Measurements from ENCODE around the gene ZNF362.

- TF ChIP-seq EZH2 (conservative IDR thresholded peaks at IDR 0.05; ENCODE audit: low read depth, low read length), result no peak
- TF ChIP-seq TFE3 (CRISPR knock-in tag; IDR thresholded peaks at IDR 0.05), result no peak
Measured at GRCh38 chr1:33316601-33317000, 60.3 kb downstream of the ZNF362 start.

Data from HepG2 (cell line).